Thymus (tissue), 11 donors: ENCODE data around the gene ZNF431. TPM values are rescaled to one million over a fixed set of nuclear protein-coding genes. Genes with fewer than 3 reads are reported as not detected.
"Not testable (repeated sequence)": the region's sequence is repeated elsewhere in the genome, so short reads cannot be mapped to it uniquely, and the experiment has no call there.

ENCODE experiments used
- DNase-seq, 9 donors: peaks; one replicate each; pipeline ENCODE4 v3.0.0-alpha.2; 2013; ENCODE audit warnings: low spot score in 9 of 9, low read depth in 6 of 9, missing footprints in 1 of 9
- H3K27ac ChIP-seq, 2 donors: one replicate each; pipeline ENCODE4 v1.5.1; 2013; ENCODE audit warnings: control low read depth in 1 of 2, low read depth in 1 of 2, low read length in 1 of 2, mild to moderate bottlenecking in 1 of 2, moderate library complexity in 1 of 2
- H3K27me3 ChIP-seq, 2 donors: one replicate each; pipeline ENCODE4 v1.5.1; 2013; ENCODE audit warnings: low read length in 1 of 2; ENCODE audit not compliant: control insufficient read depth in 2 of 2, insufficient read depth in 1 of 2
- H3K36me3 ChIP-seq, 2 donors: one replicate each; pipeline ENCODE4 v1.5.1; 2013; ENCODE audit warnings: low read length in 1 of 2, mild to moderate bottlenecking in 1 of 2, moderate library complexity in 1 of 2; ENCODE audit not compliant: control insufficient read depth in 2 of 2, insufficient read depth in 2 of 2
- H3K4me1 ChIP-seq, 2 donors: one replicate each; pipeline ENCODE4 v1.5.1; 2013; ENCODE audit warnings: low read length in 2 of 2; ENCODE audit not compliant: control insufficient read depth in 2 of 2, insufficient read depth in 2 of 2
- H3K4me3 ChIP-seq, 2 donors: one replicate each; pipeline ENCODE4 v1.5.1; 2013; ENCODE audit warnings: low read length in 2 of 2, control low read depth in 1 of 2, mild to moderate bottlenecking in 1 of 2
- H3K9me3 ChIP-seq, 2 donors: one replicate each; pipeline ENCODE4 v1.5.1; 2013; ENCODE audit warnings: low read length in 1 of 2, mild to moderate bottlenecking in 1 of 2; ENCODE audit not compliant: control insufficient read depth in 2 of 2, insufficient read depth in 1 of 2
- WGBS: extraction: QIAGEN DNeasy Blood & Tissue Kit; methylation state at CpG from one replicate; pipeline ENCODE4 v1.1.7; 2013; 5-methylcytosine and 5-hydroxymethylcytosine counted together
- polyA plus RNA-seq: library from polyadenylated mRNA; stranded (reverse); fragments of 200-250 nt; gene quantifications from one replicate; pipeline ENCODE4 v1.2.3, GENCODE V29; 2013
- total RNA-seq: library from RNA; stranded (reverse); fragments of 120-200 nt; gene quantifications from one replicate; pipeline ENCODE4 v1.2.4, GENCODE V29; 2013
- donor health status: healthy.

ZNF431 gene
- total and polyA plus RNA-seq, 2 donors = 16.4 to 18.6 TPM

DNA sequence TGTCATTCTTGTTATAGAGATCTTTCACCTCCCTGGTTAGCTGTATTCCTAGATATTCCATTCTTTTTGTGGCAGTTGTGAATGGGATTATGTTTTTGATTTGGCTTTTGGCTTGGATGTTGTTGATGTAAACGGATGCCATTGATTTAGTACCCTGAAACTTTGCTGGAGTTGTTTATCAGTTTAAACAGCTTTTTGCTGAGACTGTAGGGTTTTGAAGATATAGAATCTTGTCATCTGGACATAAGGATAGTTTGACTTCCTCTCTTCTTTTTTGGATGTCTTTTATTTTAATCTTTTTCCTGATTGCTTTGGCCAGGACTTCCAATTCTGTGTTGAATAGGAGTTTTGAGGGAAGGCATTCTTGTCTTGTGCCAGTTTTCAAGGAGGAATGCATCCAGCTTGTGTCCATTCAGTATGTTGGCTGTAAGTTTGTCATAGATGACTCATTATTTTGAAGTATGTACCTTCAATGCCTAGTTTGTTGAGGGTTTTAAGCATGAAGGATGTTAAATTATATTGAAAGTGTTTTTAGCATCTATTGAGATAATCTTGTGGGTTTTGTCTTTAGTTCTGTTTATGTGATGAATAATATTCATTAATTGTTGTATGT is 16.8 kb downstream of the ZNF431 start:
- WGBS = 99% methylated on average over 1 of the region's 1 CpG
- H3K9me3 ChIP-seq = peaks cover 0 to 6% of the 10 kb centered on the region in 2 donors
- no peaks in the 10 kb centered on the region for H3K27me3 ChIP-seq
- H3K4me1 ChIP-seq = no peaks in the 10 kb centered on the region
- H3K27ac ChIP-seq = no peak overlapping the region
- peaks cover 0 to 22% of the 10 kb centered on the region in 2 donors for H3K36me3 ChIP-seq
- no peak overlapping the region for H3K4me3 ChIP-seq
- DNase-seq = no peak

- Histone ChIP-seq H3K4me1 (no peaks in the 10 kb centered on the region), H3K27me3 (no peaks in the 10 kb centered on the region), H3K36me3 (peaks cover 7 to 35% of the 10 kb centered on the region in 2 donors), H3K27ac (no peak overlapping the region), H3K4me3 (no peak overlapping the region), H3K9me3 (no peaks in the 10 kb centered on the region)
- WGBS = 98% methylated on average over 5 of the region's 5 CpGs
- DNase-seq = no peak
Observed at GRCh38 chr19:21164541-21164940, 22.7 kb downstream of the ZNF431 start.

DNA sequence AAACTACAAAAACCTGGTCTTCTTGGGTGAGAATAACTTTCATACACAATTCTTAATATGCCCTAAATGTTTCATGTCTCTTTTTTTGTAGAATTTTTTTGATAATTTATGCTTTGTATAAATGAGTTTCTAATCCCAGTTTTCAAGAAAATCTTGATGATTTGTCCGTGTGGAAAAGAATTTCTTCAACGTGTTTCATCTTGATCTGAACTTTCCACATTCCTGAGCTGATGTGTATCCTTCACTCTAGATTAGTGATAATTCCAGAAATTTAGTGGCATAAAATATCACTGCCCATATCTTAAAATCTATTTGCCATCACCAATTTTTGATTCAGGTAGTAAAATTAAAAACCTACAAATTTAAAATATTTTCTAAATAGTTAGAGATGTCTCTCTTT is 24.6 kb downstream of the ZNF431 start:
- peaks cover 14 to 36% of the 10 kb centered on the region in 2 donors for H3K36me3 ChIP-seq
- WGBS = 92% methylated on average over 2 of the region's 2 CpGs
- H3K4me1 ChIP-seq = no peaks in the 10 kb centered on the region

DNA sequence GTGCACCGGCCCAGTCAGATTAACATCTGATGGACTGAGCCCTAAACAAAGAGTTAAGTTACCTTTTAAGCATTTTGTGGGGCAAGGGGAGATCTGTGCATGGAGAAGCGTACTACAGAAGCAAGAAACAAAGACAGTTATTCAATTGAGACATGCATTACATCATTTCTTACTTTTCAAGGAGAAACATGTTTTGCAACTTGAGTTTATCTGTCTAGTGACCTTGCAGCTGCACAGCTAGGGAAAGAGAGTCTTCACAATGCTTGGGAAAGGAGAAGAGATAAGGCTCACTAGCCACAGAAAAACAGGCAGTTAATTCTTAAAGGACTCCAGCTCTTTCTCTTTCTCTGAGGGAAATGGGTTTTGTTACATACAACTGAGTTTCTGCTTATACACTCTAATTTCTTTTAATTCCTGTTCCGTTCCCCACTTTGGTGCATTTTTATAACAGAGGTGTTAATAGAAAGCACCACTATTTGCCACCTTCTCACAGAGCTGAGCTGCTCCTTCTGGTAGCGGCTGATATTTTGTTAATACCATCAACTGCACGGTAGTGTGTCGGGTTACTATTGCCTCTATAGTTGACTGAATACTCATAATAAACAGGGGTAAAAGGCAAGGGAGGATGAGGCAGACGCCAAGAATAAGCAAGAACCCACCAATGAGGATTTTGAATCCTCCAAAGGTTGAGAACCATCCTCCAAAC is 55.9 kb downstream of the ZNF431 start:
- 85% methylated on average over 7 of the region's 7 CpGs for WGBS
- Histone ChIP-seq H3K36me3 (no peaks in the 10 kb centered on the region), H3K4me1 (no peaks in the 10 kb centered on the region), H3K4me3 (no peak overlapping the region), H3K27ac (no peak overlapping the region), H3K27me3 (no peaks in the 10 kb centered on the region), H3K9me3 (no peaks in the 10 kb centered on the region)
- no peak for DNase-seq

More for the DNA sequence above, 24.6 kb downstream of the ZNF431 start:
- H3K27me3 ChIP-seq = no peaks in the 10 kb centered on the region
- H3K9me3 ChIP-seq = no peaks in the 10 kb centered on the region
- H3K4me3 ChIP-seq = no peak overlapping the region
- DNase-seq = no peak
- no peak overlapping the region for H3K27ac ChIP-seq

DNA sequence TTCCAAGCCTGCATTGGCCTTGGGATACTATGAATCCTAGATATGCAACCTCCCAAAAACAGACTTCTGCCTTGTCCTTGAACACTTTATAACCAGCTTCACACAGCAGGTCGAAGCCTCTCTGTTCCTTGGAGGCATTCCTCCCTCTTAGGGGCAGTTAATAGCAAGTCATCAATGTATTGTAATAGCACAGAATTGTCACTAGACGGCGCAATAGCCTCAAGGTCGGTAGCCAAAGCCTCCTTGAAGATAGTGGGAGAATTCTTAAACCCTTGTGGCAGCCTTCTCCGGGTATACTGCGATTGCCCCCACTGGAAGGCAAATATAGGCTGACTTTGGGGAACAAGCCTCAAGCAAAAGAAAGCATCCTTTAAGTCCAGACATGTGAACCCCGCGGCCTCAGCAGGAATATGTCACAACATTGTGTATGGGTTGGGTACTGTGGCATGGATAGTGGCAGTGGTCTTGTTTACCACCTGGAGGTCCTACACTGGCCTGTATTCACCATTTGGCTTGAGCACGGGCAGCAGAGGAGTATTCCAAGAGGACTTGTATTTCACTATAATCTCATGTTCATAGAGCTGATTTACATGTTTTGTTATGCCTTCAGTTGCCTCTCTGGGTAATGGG is 61.1 kb downstream of the ZNF431 start:
- Histone ChIP-seq H3K9me3 (peaks cover 0 to 8% of the 10 kb centered on the region in 2 donors), H3K27ac (no peak overlapping the region), H3K27me3 (no peaks in the 10 kb centered on the region), H3K4me1 (no peaks in the 10 kb centered on the region), H3K36me3 (no peaks in the 10 kb centered on the region), H3K4me3 (no peak overlapping the region)
- peak; percentile 14 to 63 (median 37) for DNase-seq
- 42% methylated on average over 9 of the region's 9 CpGs for WGBS

DNA sequence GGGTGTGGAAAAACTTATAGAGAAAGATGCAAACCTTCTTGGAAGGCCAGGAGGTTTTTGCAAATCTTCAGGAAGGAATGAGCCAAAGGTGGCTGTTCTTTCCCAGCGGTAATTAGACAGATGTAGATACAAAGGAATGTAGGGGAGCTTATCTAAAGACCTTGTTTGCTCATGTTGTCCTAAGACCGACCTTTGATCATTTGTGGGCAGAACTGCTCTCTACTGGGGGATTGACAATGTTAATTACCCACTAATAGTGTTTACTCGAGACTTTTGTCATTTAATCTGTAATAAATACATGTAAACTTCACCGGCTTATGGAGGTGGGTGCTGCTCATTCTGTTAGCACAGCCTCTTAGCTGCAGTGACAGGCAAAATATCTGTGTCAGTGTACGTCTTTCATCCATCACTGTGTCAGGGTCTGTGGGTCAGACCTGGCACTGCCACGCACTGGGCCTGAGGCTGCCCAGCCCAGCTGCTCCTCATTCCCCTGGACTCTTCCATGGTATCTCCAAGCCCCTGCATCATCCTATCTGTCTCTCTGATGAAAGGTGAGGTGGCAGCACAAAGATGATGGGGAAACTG is 68.3 kb downstream of the ZNF431 start:
- WGBS = 55% methylated on average over 6 of the region's 6 CpGs
- no peaks in the 10 kb centered on the region for H3K4me1 ChIP-seq
- DNase-seq = no peak
- H3K36me3 ChIP-seq = no peaks in the 10 kb centered on the region
- H3K9me3 ChIP-seq = peaks cover 0 to 19% of the 10 kb centered on the region in 2 donors
- H3K27ac ChIP-seq = no peak overlapping the region
- no peak overlapping the region for H3K4me3 ChIP-seq
- no peaks in the 10 kb centered on the region for H3K27me3 ChIP-seq

DNA sequence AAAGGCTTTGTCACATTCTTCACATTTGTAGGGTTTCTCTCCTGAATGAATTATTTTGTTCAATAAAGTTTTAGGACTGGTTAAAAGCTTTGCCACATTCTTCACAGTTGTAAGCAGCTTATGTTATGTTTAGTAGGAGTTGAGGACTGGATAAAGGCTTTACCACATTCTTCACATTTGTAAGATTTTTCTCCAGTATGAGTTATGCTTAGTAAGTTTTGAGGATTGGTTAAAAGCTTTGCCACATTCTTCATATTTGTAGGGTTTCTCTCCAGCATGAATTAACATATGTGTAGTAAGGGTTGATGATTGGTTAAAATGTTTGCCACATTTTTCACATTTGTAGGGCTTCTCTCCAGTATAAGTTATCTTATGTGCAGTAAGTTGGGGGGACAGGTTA is 79.9 kb downstream of the ZNF431 start:
- Histone ChIP-seq H3K4me3 (no peak overlapping the region), H3K36me3 (no peaks in the 10 kb centered on the region), H3K27ac (no peak overlapping the region), H3K27me3 (no peaks in the 10 kb centered on the region), H3K9me3 (peaks cover 0 to 6% of the 10 kb centered on the region in 2 donors), H3K4me1 (no peaks in the 10 kb centered on the region)
- DNase-seq = no peak

DNA sequence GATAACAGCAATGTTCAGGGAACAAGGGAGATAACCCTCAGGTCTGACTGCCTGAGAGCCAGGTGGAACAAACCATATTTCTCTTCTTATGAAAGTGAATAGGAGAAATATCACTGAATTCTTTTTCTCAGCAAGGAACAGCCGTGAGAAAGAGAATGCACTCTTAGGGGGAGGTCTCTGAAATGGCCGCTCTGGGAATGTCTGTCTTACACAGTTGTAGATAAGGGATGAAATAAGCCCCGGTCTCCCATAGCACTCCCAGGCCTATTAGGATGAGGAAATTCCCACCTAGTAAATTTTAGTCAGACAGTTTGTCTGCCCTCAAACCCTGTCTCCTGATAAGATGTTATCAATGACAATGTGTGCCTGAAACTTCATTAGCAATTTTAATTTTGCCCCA is 88.1 kb downstream of the ZNF431 start:
- H3K27ac ChIP-seq = not testable (repeated sequence)
- WGBS = 85% methylated on average over 3 of the region's 3 CpGs

GRCh38 chr19:21233691-21234090 is 91.9 kb downstream of the ZNF431 start:
- Histone ChIP-seq H3K36me3 (no peaks in the 10 kb centered on the region), H3K27ac (no peak overlapping the region), H3K4me1 (no peaks in the 10 kb centered on the region), H3K9me3 (peaks cover 0 to 5% of the 10 kb centered on the region in 2 donors), H3K27me3 (no peaks in the 10 kb centered on the region), H3K4me3 (no peak overlapping the region)
- whole genome bisulfite sequencing = 98% methylated on average over 2 of the region's 2 CpGs
- no peak for DNase-seq

More for the DNA sequence above, 88.1 kb downstream of the ZNF431 start:
- not testable (repeated sequence) for H3K4me1 ChIP-seq, DNase-seq, H3K36me3 ChIP-seq, H3K4me3 ChIP-seq, H3K9me3 ChIP-seq, H3K27me3 ChIP-seq
